ENCODE results near the gene MPP7.

MPP7 gene

GRCh38 chr10:28318626-28319025, 15.8 kb upstream of the MPP7 start:
- Histone ChIP-seq H3K79me2 (ENCODE audit: control insufficient read depth, low read length) (no peaks in the 10 kb centered on the region), H4K20me1 (ENCODE audit: control insufficient read depth, insufficient read depth, low read depth, low read length) (no peaks in the 10 kb centered on the region), H3K4me1 (ENCODE audit: control insufficient read depth, low read length) (no peaks in the 10 kb centered on the region), H3K27ac (ENCODE audit: low read depth, low read length) (no peak overlapping the region), H3F3A (ENCODE audit: control insufficient read depth, insufficient read depth) (no peaks in the 10 kb centered on the region), H3K4me3 (ENCODE audit: low read length) (no peak overlapping the region), H3K9me3 (ENCODE audit: control insufficient read depth, insufficient read depth, low read length) (no peaks in the 10 kb centered on the region), H3K9me2 (replicated peaks; ENCODE audit: control insufficient read depth, low read length) (no peaks in the 10 kb centered on the region), H3K36me3 (ENCODE audit: control insufficient read depth, low read length) (no peaks in the 10 kb centered on the region), H3K4me2 (ENCODE audit: low read length) (no peak overlapping the region), H3K27me3 (ENCODE audit: control insufficient read depth, low read length) (no peaks in the 10 kb centered on the region)
- no peak for TF ChIP-seq EZH2phosphoT487 (IDR thresholded peaks at IDR 0.05; ENCODE audit: borderline replicate concordance, low read length)
- TF ChIP-seq CTCF (IDR thresholded peaks at IDR 0.05; ENCODE audit: low read depth, low read length, poor library complexity, severe bottlenecking): no peak

GRCh38 chr10:28317760-28318159, 14.9 kb upstream of the MPP7 start:
- no peaks in the 10 kb centered on the region for H3K27me3 ChIP-seq (ENCODE audit: control insufficient read depth, low read length)
- H3K4me2 ChIP-seq (ENCODE audit: low read length): no peak overlapping the region
- no peaks in the 10 kb centered on the region for H3F3A ChIP-seq (ENCODE audit: control insufficient read depth, insufficient read depth)
- no peaks in the 10 kb centered on the region for H4K20me1 ChIP-seq (ENCODE audit: control insufficient read depth, insufficient read depth, low read depth, low read length)
- no peaks in the 10 kb centered on the region for H3K9me3 ChIP-seq (ENCODE audit: control insufficient read depth, insufficient read depth, low read length)
- no peak overlapping the region for H3K4me3 ChIP-seq (ENCODE audit: low read length)
- H3K79me2 ChIP-seq (ENCODE audit: control insufficient read depth, low read length): no peaks in the 10 kb centered on the region
- no peaks in the 10 kb centered on the region for H3K36me3 ChIP-seq (ENCODE audit: control insufficient read depth, low read length)
- no peaks in the 10 kb centered on the region for H3K9me2 ChIP-seq (replicated peaks; ENCODE audit: control insufficient read depth, low read length)
- H3K27ac ChIP-seq (ENCODE audit: low read depth, low read length): no peak overlapping the region
- H3K4me1 ChIP-seq (ENCODE audit: control insufficient read depth, low read length): no peaks in the 10 kb centered on the region
- TF ChIP-seq EZH2phosphoT487 (IDR thresholded peaks at IDR 0.05; ENCODE audit: borderline replicate concordance, low read length) (no peak), CTCF (IDR thresholded peaks at IDR 0.05; ENCODE audit: low read depth, low read length, poor library complexity, severe bottlenecking) (no peak)

- Histone ChIP-seq H3K9me3 (ENCODE audit: control insufficient read depth, insufficient read depth, low read length) (no peaks in the 10 kb centered on the region), H3K36me3 (ENCODE audit: control insufficient read depth, low read length) (no peaks in the 10 kb centered on the region), H3K27ac (ENCODE audit: low read depth, low read length) (no peak overlapping the region), H4K20me1 (ENCODE audit: control insufficient read depth, insufficient read depth, low read depth, low read length) (no peaks in the 10 kb centered on the region), H3K4me2 (ENCODE audit: low read length) (no peak overlapping the region), H3K27me3 (ENCODE audit: control insufficient read depth, low read length) (no peaks in the 10 kb centered on the region), H3K79me2 (ENCODE audit: control insufficient read depth, low read length) (no peaks in the 10 kb centered on the region), H3K4me1 (ENCODE audit: control insufficient read depth, low read length) (no peaks in the 10 kb centered on the region), H3K9me2 (replicated peaks; ENCODE audit: control insufficient read depth, low read length) (no peaks in the 10 kb centered on the region), H3F3A (ENCODE audit: control insufficient read depth, insufficient read depth) (no peaks in the 10 kb centered on the region), H3K4me3 (ENCODE audit: low read length) (no peak overlapping the region)
- TF ChIP-seq CTCF (IDR thresholded peaks at IDR 0.05; ENCODE audit: low read depth, low read length, poor library complexity, severe bottlenecking) (no peak), EZH2phosphoT487 (IDR thresholded peaks at IDR 0.05; ENCODE audit: borderline replicate concordance, low read length) (no peak)
Observed at GRCh38 chr10:28316696-28317095, 13.8 kb upstream of the MPP7 start.

GRCh38 chr10:28315140-28315539, 12.3 kb upstream of the MPP7 start:
- H3K27me3 ChIP-seq (ENCODE audit: control insufficient read depth, low read length): no peaks in the 10 kb centered on the region
- H3K36me3 ChIP-seq (ENCODE audit: control insufficient read depth, low read length): no peaks in the 10 kb centered on the region
- H3K79me2 ChIP-seq (ENCODE audit: control insufficient read depth, low read length): no peaks in the 10 kb centered on the region
- no peaks in the 10 kb centered on the region for H3K4me1 ChIP-seq (ENCODE audit: control insufficient read depth, low read length)
- no peaks in the 10 kb centered on the region for H4K20me1 ChIP-seq (ENCODE audit: control insufficient read depth, insufficient read depth, low read depth, low read length)
- H3K4me2 ChIP-seq (ENCODE audit: low read length): no peak overlapping the region
- H3K9me2 ChIP-seq (replicated peaks; ENCODE audit: control insufficient read depth, low read length): no peaks in the 10 kb centered on the region
- H3K27ac ChIP-seq (ENCODE audit: low read depth, low read length): no peak overlapping the region
- no peaks in the 10 kb centered on the region for H3F3A ChIP-seq (ENCODE audit: control insufficient read depth, insufficient read depth)
- no peak for TF ChIP-seq CTCF (IDR thresholded peaks at IDR 0.05; ENCODE audit: low read depth, low read length, poor library complexity, severe bottlenecking)
- TF ChIP-seq EZH2phosphoT487 (IDR thresholded peaks at IDR 0.05; ENCODE audit: borderline replicate concordance, low read length): no peak
- H3K4me3 ChIP-seq (ENCODE audit: low read length): no peak overlapping the region
- no peaks in the 10 kb centered on the region for H3K9me3 ChIP-seq (ENCODE audit: control insufficient read depth, insufficient read depth, low read length)
